H9 (cell line): ENCODE results near the gene WDR43. TPM values are rescaled to one million over a fixed set of nuclear protein-coding genes. Genes with fewer than 3 reads are reported as not detected.

Source experiments
- DNase-seq: peaks from one replicate; pipeline ENCODE4 v3.0.0-alpha.2; 2017
- H2AFZ ChIP-seq: one replicate; pipeline ENCODE4 v1.6.1; 2013; ENCODE audit warnings: mild to moderate bottlenecking, low read length, control low read depth, moderate library complexity
- H2AK5ac ChIP-seq: 2 replicates; pipeline ENCODE4 v1.6.1; 2013; ENCODE audit warnings: low read length, control low read depth, mixed read lengths; ENCODE audit not compliant: insufficient read length
- H2BK120ac ChIP-seq: one replicate; pipeline ENCODE4 v1.6.1; 2013; ENCODE audit warnings: low read depth, mild to moderate bottlenecking, low read length, control low read depth, inconsistent platforms; ENCODE audit not compliant: poor library complexity, severe bottlenecking
- H2BK12ac ChIP-seq: 2 replicates; pipeline ENCODE4 v1.6.1; 2013; ENCODE audit warnings: low read length, control low read depth, mixed read lengths, low read depth; ENCODE audit not compliant: insufficient read length
- H2BK15ac ChIP-seq: 2 replicates; pipeline ENCODE4 v1.6.1; 2013; ENCODE audit warnings: low read depth, low read length, control low read depth
- H2BK20ac ChIP-seq: one replicate; pipeline ENCODE4 v1.6.1; 2013; ENCODE audit warnings: low read depth, mild to moderate bottlenecking, low read length, control low read depth, inconsistent platforms; ENCODE audit not compliant: poor library complexity, severe bottlenecking
- H2BK5ac ChIP-seq: 2 replicates; pipeline ENCODE4 v1.6.1; 2013; ENCODE audit warnings: low read length, control low read depth, mixed read lengths; ENCODE audit not compliant: insufficient read length
- H3K14ac ChIP-seq: 2 replicates; pipeline ENCODE4 v1.6.1; 2013; ENCODE audit warnings: low read length, control low read depth; ENCODE audit not compliant: insufficient read depth
- H3K18ac ChIP-seq: 2 replicates; pipeline ENCODE4 v1.6.1; 2013; ENCODE audit warnings: low read depth, mild to moderate bottlenecking, mixed read lengths, low read length, control low read depth; ENCODE audit not compliant: insufficient read length
- H3K23ac ChIP-seq: 2 replicates; pipeline ENCODE4 v1.6.1; 2013; ENCODE audit warnings: low read length, control low read depth, mixed read lengths, low read depth; ENCODE audit not compliant: insufficient read length
- H3K23me2 ChIP-seq: 2 replicates; pipeline ENCODE4 v1.6.1; 2013; ENCODE audit warnings: low read depth, mild to moderate bottlenecking, mixed read lengths, low read length, control low read depth; ENCODE audit not compliant: insufficient read length, poor library complexity, severe bottlenecking
- H3K27ac ChIP-seq: 2 replicates; pipeline ENCODE4 v1.5.1; 2013; ENCODE audit warnings: low read length, control low read depth, mixed read lengths, low read depth; ENCODE audit not compliant: insufficient read length
- H3K27me3 ChIP-seq: 2 replicates; pipeline ENCODE4 v1.6.1; 2013; ENCODE audit warnings: low read length, control low read depth, inconsistent platforms; ENCODE audit not compliant: insufficient read depth
- H3K4ac ChIP-seq: 2 replicates; pipeline ENCODE4 v1.6.1; 2013; ENCODE audit warnings: low read depth, mild to moderate bottlenecking, control low read depth, inconsistent platforms, low read length, moderate library complexity
- H3K4me1 ChIP-seq: 2 replicates; pipeline ENCODE4 v1.6.1; 2013; ENCODE audit warnings: low read length, control low read depth, inconsistent platforms; ENCODE audit not compliant: insufficient read depth
- H3K4me2 ChIP-seq: 2 replicates; pipeline ENCODE4 v1.6.1; 2013; ENCODE audit warnings: low read length, control low read depth, mixed read lengths; ENCODE audit not compliant: insufficient read length, insufficient read depth
- H3K56ac ChIP-seq: 2 replicates; pipeline ENCODE4 v1.6.1; 2013; ENCODE audit warnings: low read depth, mild to moderate bottlenecking, mixed read lengths, low read length, control low read depth; ENCODE audit not compliant: insufficient read length
- H3K79me1 ChIP-seq: 2 replicates; pipeline ENCODE4 v1.6.1; 2013; ENCODE audit warnings: low read depth, mild to moderate bottlenecking, moderate library complexity, low read length, control low read depth, inconsistent platforms; ENCODE audit not compliant: insufficient read depth, poor library complexity, severe bottlenecking
- H3K79me2 ChIP-seq: 2 replicates; pipeline ENCODE4 v1.6.1; 2013; ENCODE audit warnings: low read length, control low read depth, inconsistent platforms; ENCODE audit not compliant: insufficient read depth
- H3K9ac ChIP-seq: 2 replicates; pipeline ENCODE4 v1.6.1; 2013; ENCODE audit warnings: low read length, control low read depth, mixed read lengths; ENCODE audit not compliant: insufficient read length; ENCODE audit errors: extremely low read depth
- H3K9me3 ChIP-seq: one replicate; pipeline ENCODE4 v1.6.1; 2013; ENCODE audit warnings: low read depth, low read length, inconsistent platforms; ENCODE audit not compliant: control insufficient read depth
- H3T11ph ChIP-seq: one replicate; pipeline ENCODE4 v1.6.1; 2013; ENCODE audit warnings: mild to moderate bottlenecking, low read length, control low read depth, inconsistent platforms
- H4K20me1 ChIP-seq: one replicate; pipeline ENCODE4 v1.6.1; 2013; ENCODE audit not compliant: control insufficient read depth, insufficient read length, insufficient read depth
- H4K5ac ChIP-seq: 2 replicates; pipeline ENCODE4 v1.6.1; 2013; ENCODE audit warnings: low read depth, mild to moderate bottlenecking, mixed read lengths, low read length, control low read depth; ENCODE audit not compliant: insufficient read length
- H4K8ac ChIP-seq: replicated peaks from 2 replicates; pipeline ENCODE4 v1.6.1; 2013; ENCODE audit warnings: low read length, control low read depth, mixed read lengths, low read depth; ENCODE audit not compliant: insufficient read length
- H4K91ac ChIP-seq: 2 replicates; pipeline ENCODE4 v1.6.1; 2013; ENCODE audit warnings: low read depth, mild to moderate bottlenecking, moderate library complexity, mixed read lengths, low read length, control low read depth; ENCODE audit not compliant: insufficient read length
- H3K27ac Mint-ChIP-seq, 3 experiments: 2 replicates in 2 of 3; 3 replicates in 1 of 3; pipeline ENCODE4 v1.8.0; 2020 to 2021; ENCODE audit warnings: mixed read lengths in 3 of 3, mild to moderate bottlenecking in 1 of 3, moderate library complexity in 1 of 3
- H3K27me3 Mint-ChIP-seq: 2 replicates; pipeline ENCODE4 v1.8.0; 2021; ENCODE audit warnings: low read depth, mild to moderate bottlenecking, moderate library complexity, mixed read lengths
- H3K36me3 Mint-ChIP-seq, 3 experiments: 2 replicates in 2 of 3; 3 replicates in 1 of 3; pipeline ENCODE4 v1.8.0; 2020 to 2021; ENCODE audit warnings: low read depth in 3 of 3, mixed read lengths in 3 of 3; ENCODE audit not compliant: insufficient read depth in 1 of 3
- H3K4me1 Mint-ChIP-seq, 2 experiments: 2 replicates each; pipeline ENCODE4 v1.8.0; 2020; ENCODE audit warnings: mixed read lengths in 2 of 2
- H3K4me3 Mint-ChIP-seq, 2 experiments: 2 replicates in 1 of 2; 3 replicates in 1 of 2; pipeline ENCODE4 v1.8.0; 2020 to 2021; ENCODE audit warnings: mild to moderate bottlenecking in 2 of 2, mixed read lengths in 2 of 2, moderate library complexity in 1 of 2
- H3K9me3 Mint-ChIP-seq, 2 experiments: 2 replicates in 1 of 2; 3 replicates in 1 of 2; pipeline ENCODE4 v1.8.0; 2020; ENCODE audit warnings: mild to moderate bottlenecking in 2 of 2, mixed read lengths in 2 of 2, moderate library complexity in 1 of 2
- CTCF ChIP-seq: fragments of 200-600 bp; sonication (generic); conservative IDR thresholded peaks from 3 replicates; pipeline ENCODE4 v1.8.0; 2021; ENCODE audit warnings: antibody characterized with exemption, mild to moderate bottlenecking
- WGBS: extraction: QIAGEN DNeasy Blood & Tissue Kit; methylation state at CpG from one replicate; pipeline ENCODE4 v1.1.7; 2013; ENCODE audit warnings: missing lambda C conversion rate, low lambda C conversion rate, mixed read lengths; ENCODE audit not compliant: insufficient read length; ENCODE audit errors: extremely low coverage; 5-methylcytosine and 5-hydroxymethylcytosine counted together
- total RNA-seq: library from RNA; stranded (reverse); gene quantifications from 2 replicates; pipeline ENCODE4 v1.2.1, GENCODE V29; 2021

WDR43 gene
- total RNA-seq, 1 experiment from 2014 or later: 186 TPM

- H3K9me3 Mint-ChIP-seq: no peaks in the 10 kb centered on the region
- no peak overlapping the region for H3K23ac ChIP-seq
- H3K79me1 ChIP-seq: no peaks in the 10 kb centered on the region
- no peak overlapping the region for H3K9ac ChIP-seq
- no peaks in the 10 kb centered on the region for H4K20me1 ChIP-seq
- TF ChIP-seq CTCF: peak; percentile 29; the same call in 1 of the 3 replicates
- no peak overlapping the region for H3K18ac ChIP-seq
- no peak overlapping the region for H3K14ac ChIP-seq
- no peak overlapping the region for H2BK15ac ChIP-seq
- no peak overlapping the region for H2BK5ac ChIP-seq
- no peaks in the 10 kb centered on the region for H3K27me3 Mint-ChIP-seq
- no peak overlapping the region for H3T11ph ChIP-seq
- H2AFZ ChIP-seq: no peak overlapping the region
- no peaks in the 10 kb centered on the region for H3K36me3 Mint-ChIP-seq
- H3K79me2 ChIP-seq: no peaks in the 10 kb centered on the region
- no peak for DNase-seq
- H3K56ac ChIP-seq: no peak overlapping the region
- no peak overlapping the region for H4K91ac ChIP-seq
- no peak overlapping the region for H3K27ac ChIP-seq
- H3K9me3 ChIP-seq: no peaks in the 10 kb centered on the region
- no peak overlapping the region for H2BK20ac ChIP-seq
- no peak overlapping the region for H4K5ac ChIP-seq
- no peak overlapping the region; a peak in 1 of 5 replicates for H3K4me3 Mint-ChIP-seq
- WGBS: no CpG with 5 or more reads among the region's 6 CpGs
- no peak overlapping the region for H2BK120ac ChIP-seq
- no peak overlapping the region for H3K4ac ChIP-seq
- H3K4me1 ChIP-seq: no peaks in the 10 kb centered on the region
- H2BK12ac ChIP-seq: no peak overlapping the region
- no peak overlapping the region for H2AK5ac ChIP-seq
- no peaks in the 10 kb centered on the region for H3K27me3 ChIP-seq
- peaks cover 4 to 5% of the 10 kb centered on the region in 2 experiments; a peak in 3 of 4 replicates for H3K4me1 Mint-ChIP-seq
- H3K23me2 ChIP-seq: no peaks in the 10 kb centered on the region
- 0 out of 7 replicates have a peak overlapping the region, but pooled peaks of 1 of the 3 experiments have one; percentile 11 for H3K27ac Mint-ChIP-seq
- H4K8ac ChIP-seq: no peak overlapping the region
- H3K4me2 ChIP-seq: no peak overlapping the region
Observed at GRCh38 chr2:28978606-28979005, 84.1 kb downstream of the WDR43 start.
